DLD1 (cell line): ENCODE results near the gene TRIM73.
"Not testable (repeated sequence)": the region's sequence is repeated elsewhere in the genome, so short reads cannot be mapped to it uniquely, and the experiment has no call there.

Experiments
- in situ Hi-C: cut with HindIII; loops from 2 replicates; pipeline ENCODE4 v1.10.0; 2017; ENCODE audit warnings: low sequenced_read_pairs

TRIM73 gene

GRCh38 chr7:75395329-75395728 is at the start of gene TRIM73:
TSS of gene TRIM73 (plus strand) at chr7:75395629. CDS start at chr7:75398934, 3,305 bp downstream.
- in situ Hi-C loops, result not testable (repeated sequence)

GRCh38 chr7:75358671-75359541 is 36.5 kb upstream of the TRIM73 start:
- in situ Hi-C loops, result not testable (repeated sequence)

- in situ Hi-C loops, result not testable (repeated sequence)
Measured at GRCh38 chr7:75359542-75359848, 35.9 kb upstream of the TRIM73 start.

GRCh38 chr7:75364079-75364478 is 31.4 kb upstream of the TRIM73 start:
- in situ Hi-C loops, result not testable (repeated sequence)

- in situ Hi-C loops, result not testable (repeated sequence)
Measured at GRCh38 chr7:75366643-75367042, 28.8 kb upstream of the TRIM73 start.

GRCh38 chr7:75367313-75367712 is 28.1 kb upstream of the TRIM73 start:
- in situ Hi-C loops, result not testable (repeated sequence)

- in situ Hi-C loops, result not testable (repeated sequence)
Measured at GRCh38 chr7:75374144-75374518, 21.3 kb upstream of the TRIM73 start.

- in situ Hi-C loops, result not testable (repeated sequence)
Measured at GRCh38 chr7:75374519-75375317, 20.7 kb upstream of the TRIM73 start.

GRCh38 chr7:75393194-75393593 is 2.2 kb upstream of the TRIM73 start:
- in situ Hi-C loops, result not testable (repeated sequence)

- in situ Hi-C loops, result not testable (repeated sequence)
Measured at GRCh38 chr7:75397865-75398264, 2.4 kb downstream of the TRIM73 start.

GRCh38 chr7:75398771-75399700 is 3.6 kb downstream of the TRIM73 start:
- in situ Hi-C loops, result not testable (repeated sequence)

GRCh38 chr7:75400575-75400974 is 5.1 kb downstream of the TRIM73 start:
- in situ Hi-C loops, result not testable (repeated sequence)

GRCh38 chr7:75403455-75404443 is 8.3 kb downstream of the TRIM73 start:
- in situ Hi-C loops, result not testable (repeated sequence)

GRCh38 chr7:75404663-75405062 is 9.2 kb downstream of the TRIM73 start:
- in situ Hi-C loops, result not testable (repeated sequence)

GRCh38 chr7:75409880-75410822 is 14.7 kb downstream of the TRIM73 start:
- in situ Hi-C loops, result not testable (repeated sequence)

- in situ Hi-C loops, result not testable (repeated sequence)
Measured at GRCh38 chr7:75410823-75411173, 15.4 kb downstream of the TRIM73 start.

- in situ Hi-C loops, result not testable (repeated sequence)
Measured at GRCh38 chr7:75414204-75414603, 18.8 kb downstream of the TRIM73 start.

GRCh38 chr7:75414708-75415427 is 19.4 kb downstream of the TRIM73 start:
- in situ Hi-C loops, result not testable (repeated sequence)
